ENCODE measurements around the gene STARD5.

DNA sequence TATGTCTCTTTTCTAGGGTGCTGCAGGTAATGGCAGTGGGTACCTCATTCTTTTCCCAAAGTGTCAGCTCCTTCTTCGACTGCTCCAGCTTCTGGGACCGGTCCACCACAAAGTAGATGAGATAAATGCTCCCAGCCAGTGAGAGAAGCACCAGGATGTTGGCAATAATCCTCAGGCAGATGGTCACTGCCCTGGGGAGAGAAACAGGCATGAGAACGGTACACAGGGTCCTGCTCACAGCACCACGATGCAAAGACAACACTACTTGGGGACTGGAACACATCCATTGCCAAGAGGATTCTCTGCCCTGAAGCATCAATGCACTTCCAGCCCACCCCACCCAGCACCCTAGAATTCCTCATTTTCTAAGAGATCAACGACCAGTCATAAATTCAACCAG is 27.7 kb upstream of the STARD5 start:
- TF ChIP-seq, protein P1, sequence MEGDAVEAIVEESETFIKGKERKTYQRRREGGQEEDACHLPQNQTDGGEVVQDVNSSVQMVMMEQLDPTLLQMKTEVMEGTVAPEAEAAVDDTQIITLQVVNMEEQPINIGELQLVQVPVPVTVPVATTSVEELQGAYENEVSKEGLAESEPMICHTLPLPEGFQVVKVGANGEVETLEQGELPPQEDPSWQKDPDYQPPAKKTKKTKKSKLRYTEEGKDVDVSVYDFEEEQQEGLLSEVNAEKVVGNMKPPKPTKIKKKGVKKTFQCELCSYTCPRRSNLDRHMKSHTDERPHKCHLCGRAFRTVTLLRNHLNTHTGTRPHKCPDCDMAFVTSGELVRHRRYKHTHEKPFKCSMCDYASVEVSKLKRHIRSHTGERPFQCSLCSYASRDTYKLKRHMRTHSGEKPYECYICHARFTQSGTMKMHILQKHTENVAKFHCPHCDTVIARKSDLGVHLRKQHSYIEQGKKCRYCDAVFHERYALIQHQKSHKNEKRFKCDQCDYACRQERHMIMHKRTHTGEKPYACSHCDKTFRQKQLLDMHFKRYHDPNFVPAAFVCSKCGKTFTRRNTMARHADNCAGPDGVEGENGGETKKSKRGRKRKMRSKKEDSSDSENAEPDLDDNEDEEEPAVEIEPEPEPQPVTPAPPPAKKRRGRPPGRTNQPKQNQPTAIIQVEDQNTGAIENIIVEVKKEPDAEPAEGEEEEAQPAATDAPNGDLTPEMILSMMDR (IDR thresholded peaks at IDR 0.05) = no peak
- TF ChIP-seq POLR2A (IDR thresholded peaks at IDR 0.05) (no peak), POLR2AphosphoS5 (IDR thresholded peaks at IDR 0.05; ENCODE audit: insufficient read depth in 1 of 2, low read depth in 1 of 2) (no peak)
